ENCODE results near the gene ZNF790. TPM values are rescaled to one million over a fixed set of nuclear protein-coding genes. Genes with fewer than 3 reads are reported as not detected.
"Not testable (repeated sequence)": the region's sequence is repeated elsewhere in the genome, so short reads cannot be mapped to it uniquely, and the experiment has no call there.

The ZNF790 gene
- 7.8 TPM for total RNA-seq
- long read RNA-seq, partial matches to known transcripts = 0 of 6 reads
- long read RNA-seq, other reads (novel, unspliced or antisense) = 2 of 6 reads

DNA sequence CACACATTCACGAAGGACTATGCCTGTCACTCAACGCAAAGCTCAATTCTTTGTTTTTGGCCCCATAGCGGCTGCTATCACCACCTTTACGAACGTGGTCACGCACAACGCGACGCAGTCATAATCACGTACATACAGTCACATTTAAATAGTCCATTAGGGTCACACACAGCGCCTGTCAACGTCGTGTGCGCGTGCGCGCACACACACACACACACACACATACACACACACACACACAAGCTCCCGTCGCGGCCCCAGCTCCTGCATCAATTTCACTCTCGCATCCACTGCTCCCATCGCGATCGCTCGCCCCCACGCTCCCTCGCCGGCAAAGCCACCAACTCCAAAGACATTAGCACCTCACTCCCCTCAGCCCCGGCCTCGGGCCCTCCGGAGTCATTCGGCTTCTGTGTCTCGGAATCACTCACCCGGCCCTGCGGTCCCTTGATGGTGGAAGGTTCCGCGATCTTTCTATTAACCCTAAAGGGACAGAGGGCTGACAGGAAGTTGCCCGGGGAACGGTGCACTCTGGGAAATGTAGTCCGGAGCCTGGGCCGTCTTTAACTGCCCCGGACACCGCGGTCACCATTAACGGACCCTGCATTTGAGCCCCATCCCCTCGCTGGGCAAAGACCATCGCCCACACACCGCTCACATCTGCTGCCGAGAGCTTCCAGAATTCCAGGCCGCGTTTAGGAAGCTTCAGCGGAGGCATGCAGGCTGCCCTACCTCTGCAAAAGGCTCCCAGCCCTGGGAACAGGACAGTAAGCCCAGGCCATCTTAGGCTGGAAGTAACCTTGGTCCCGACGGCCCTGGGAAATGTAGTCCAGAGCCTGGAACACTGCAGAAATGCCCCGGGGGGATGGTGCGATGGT is at the start of gene ZNF790:
TSS of gene ZNF790 (minus strand) at position 482 of the 878 bp plus-strand sequence. CDS start 12,768 bp downstream, outside the sequence.
- DNase-seq (ENCODE audit: low spot score) = peak; percentile 92
- intact Hi-C loops (cut with DNase I) = loop anchor here (1.0 to 5.0 kb wide), 3 partner anchors 12 to 266 kb away; partner anchors contain the start of genes ZNF345, ZNF529 and ZNF850

DNA sequence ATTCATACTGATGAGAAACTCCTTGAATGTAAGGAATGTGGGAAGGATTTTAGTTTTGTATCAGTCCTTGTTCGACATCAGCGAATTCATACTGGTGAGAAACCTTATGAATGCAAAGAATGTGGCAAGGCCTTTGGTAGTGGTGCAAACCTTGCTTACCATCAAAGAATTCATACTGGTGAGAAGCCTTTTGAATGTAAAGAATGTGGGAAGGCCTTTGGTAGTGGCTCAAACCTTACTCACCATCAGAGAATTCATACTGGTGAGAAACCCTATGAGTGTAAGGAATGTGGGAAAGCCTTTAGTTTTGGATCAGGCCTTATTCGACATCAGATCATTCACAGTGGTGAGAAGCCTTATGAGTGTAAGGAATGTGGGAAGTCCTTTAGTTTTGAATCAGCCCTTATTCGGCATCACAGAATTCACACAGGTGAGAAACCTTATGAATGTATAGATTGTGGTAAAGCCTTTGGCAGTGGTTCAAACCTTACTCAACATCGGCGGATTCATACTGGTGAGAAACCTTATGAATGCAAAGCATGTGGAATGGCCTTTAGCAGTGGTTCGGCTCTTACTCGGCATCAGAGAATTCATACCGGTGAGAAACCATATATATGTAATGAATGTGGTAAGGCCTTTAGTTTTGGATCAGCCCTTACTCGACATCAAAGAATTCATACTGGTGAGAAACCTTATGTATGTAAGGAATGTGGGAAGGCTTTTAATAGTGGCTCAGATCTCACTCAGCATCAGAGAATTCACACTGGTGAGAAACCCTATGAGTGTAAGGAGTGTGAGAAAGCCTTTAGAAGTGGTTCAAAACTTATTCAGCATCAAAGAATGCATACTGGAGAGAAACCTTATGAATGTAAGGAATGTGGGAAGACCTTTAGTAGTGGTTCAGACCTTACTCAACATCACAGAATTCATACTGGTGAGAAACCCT is 39.1 kb upstream of the ZNF790 start:
- DNase-seq (ENCODE audit: low spot score) = no peak
- intact Hi-C loops (cut with DNase I) = no loop called here

DNA sequence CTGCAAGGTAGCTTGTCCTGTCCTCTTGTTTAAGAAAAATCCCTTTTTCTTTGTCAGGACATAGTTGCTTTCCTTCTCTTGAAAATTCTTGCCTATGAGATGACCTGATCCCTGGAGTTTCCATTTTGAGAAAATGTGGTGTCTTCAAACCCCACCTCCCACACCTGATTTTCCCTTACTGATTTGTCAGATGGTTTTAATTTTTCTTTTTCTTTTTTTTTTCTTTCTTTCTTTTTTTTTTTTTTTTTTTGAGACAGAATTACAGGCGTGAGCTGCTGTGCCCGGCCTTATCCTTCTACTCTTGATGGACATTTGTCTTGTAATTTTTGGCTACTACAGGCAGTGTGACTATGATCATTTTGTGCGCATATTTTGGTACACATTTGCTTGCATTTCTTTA is 13.7 kb upstream of the ZNF790 start:
- no peak for DNase-seq (ENCODE audit: low spot score)
- intact Hi-C loops (cut with DNase I) = loop anchor here (2.0 to 5.0 kb wide), 2 partner anchors 65 to 79 kb away; partner anchors contain the start of genes ZNF568, ZNF829 and ZNF850

- intact Hi-C loops (cut with DNase I) = loop anchor here (1.0 to 5.0 kb wide), 3 partner anchors 12 to 78 kb away; partner anchors contain the start of genes ZNF568, ZNF790, ZNF829 and ZNF850
- DNase-seq (ENCODE audit: low spot score) = peak; percentile 94
These were observed 12.6 kb upstream of the ZNF790 start, which contains the start of gene ZNF345 for GRCh38 chr19:36850559-36851442. TSS of gene ZNF345 (plus strand) at chr19:36850876. CDS start at chr19:36876831, 25,955 bp downstream.

DNA sequence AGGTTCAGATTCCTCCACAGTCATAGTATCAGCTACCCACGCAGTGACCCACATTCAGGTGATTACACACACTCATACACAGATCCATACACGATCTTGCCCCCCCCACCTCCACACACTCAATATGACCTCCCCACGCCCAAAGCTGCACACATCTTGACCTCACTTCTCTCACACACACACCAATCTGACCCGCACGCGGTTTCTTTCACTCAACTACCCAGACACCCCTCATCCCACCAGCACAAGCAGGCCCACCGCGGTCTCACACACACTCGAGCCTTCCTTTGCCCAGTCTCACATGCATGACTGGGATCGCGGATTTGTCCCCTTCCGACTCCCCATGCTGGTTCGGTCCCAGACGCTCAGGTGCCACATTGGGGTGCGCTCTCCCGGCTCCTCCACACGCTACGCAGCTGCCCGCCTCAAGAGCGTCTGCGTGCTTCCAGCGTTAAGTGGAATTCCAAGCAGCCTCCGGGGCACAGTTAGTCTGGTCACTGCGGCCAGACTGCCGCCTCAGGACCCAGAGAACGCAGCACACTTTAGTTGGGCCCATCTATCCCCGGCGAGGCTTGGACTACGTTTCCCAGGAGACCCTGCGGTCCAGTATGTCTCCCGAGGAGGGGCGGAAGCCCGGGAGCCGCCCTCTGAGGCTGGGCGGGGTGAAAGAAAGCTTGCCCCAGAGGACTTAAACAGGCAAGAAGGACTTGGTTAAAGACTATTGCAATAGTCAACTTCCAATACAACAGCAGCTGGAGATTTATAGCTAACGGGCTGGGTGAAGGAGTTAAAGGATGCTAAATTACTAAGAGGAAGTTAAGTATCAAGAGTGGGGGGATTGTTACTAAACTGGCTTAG is 11.7 kb upstream of the ZNF790 start:
- DNase-seq (ENCODE audit: low spot score) = peak; percentile 95
- intact Hi-C loops (cut with DNase I) = loop anchor here (1.0 to 5.0 kb wide), 3 partner anchors 12 to 77 kb away; partner anchors contain the start of genes ZNF568, ZNF790, ZNF829 and ZNF850

- intact Hi-C loops (cut with DNase I) = no loop called here
- no peak for DNase-seq (ENCODE audit: low spot score)
These were observed 9.8 kb upstream of the ZNF790 start for GRCh38 chr19:36847968-36848367.

DNA sequence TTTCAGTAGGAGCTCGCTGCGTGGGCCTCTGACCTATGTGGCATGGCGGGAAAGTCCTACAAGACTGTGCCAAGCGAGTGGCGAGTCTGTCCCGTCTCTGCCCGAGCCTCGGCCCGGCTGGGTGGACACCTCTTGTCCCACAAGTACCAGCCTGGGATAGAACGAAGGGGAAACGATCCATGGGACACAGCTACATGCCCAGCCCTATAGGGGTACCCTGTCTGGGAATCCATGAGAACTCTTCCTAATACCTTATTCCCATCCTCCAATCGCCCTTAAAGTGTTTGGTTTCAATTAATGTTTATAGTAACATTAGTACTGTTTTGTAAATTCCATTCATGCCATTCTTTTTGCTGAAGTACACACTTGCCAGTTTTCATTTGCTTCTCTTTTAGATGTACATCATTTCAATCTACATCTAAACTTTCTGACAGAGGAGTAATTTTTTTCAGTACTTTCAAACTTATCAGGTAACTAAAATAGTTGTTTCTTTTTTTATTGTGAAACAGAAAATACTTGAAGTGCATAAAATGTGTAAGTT is 667 bp upstream of the ZNF790 start:
- intact Hi-C loops (cut with DNase I) = loop anchor here (1.0 to 5.0 kb wide), 3 partner anchors 11 to 267 kb away; partner anchors contain the start of genes ZNF345, ZNF529 and ZNF850

DNA sequence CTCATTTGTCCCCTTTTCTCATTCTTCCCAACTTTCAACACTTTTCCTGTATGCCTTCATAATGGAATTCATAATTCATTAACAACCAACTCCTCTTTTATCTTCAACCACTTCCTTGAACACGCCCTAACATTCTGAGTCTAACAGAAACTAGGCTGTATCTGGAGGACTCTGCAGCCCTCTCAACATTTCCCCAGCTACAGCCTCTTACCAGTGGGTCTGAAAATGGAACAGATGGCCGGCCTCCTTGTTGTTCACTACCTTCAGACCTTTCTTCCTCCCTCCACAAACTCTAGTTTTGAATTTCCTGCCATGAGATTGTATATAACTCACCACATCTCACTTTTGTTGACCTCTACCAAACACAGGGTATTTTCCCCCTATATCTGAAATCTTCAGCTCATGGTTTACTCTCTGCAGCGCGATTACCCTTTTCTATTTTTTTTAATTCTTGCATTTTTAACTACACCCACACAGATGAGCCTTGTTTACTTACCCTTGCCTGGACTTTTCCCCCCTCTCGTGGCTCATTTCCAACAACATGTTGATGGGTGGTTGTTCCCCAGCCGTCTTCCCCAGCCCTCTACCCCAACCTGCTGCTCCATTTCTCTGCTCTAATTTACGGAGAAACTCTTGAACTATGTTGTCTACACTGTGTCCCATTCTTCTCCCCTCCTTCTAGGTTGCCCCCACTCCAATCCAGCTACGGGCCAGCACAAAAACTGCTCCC is 846 bp downstream of the ZNF790 start:
- intact Hi-C loops (cut with DNase I) = loop anchor here (5.0 kb wide), 2 partner anchors 65 to 265 kb away; partner anchors contain the start of genes ZNF529 and ZNF850
- DNase-seq (ENCODE audit: low spot score) = no peak

More for the DNA sequence above, 667 bp upstream of the ZNF790 start:
- DNase-seq (ENCODE audit: low spot score) = no peak

DNA sequence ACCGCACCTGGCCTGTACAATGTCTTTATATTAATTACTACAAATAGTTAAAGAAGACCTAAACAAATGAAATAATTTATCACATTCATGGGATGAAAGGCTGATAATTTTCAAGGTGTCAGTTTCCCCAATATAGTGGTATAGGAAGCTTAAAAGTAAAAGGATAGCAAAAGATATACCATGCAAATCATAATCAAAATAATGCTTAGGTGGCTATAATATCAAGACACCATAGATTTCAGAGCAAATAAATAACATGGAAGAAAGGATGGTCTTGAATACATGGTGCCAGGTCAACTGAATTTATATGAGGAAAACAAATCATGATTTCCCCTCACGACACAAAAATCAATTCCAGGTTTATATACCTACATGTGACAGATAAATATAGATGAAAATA is 4.8 kb downstream of the ZNF790 start:
- intact Hi-C loops (cut with DNase I) = no loop called here
- no peak for DNase-seq (ENCODE audit: low spot score)

GRCh38 chr19:36821758-36822157 is 16.4 kb downstream of the ZNF790 start:
- intact Hi-C loops (cut with DNase I) = no loop called here

GRCh38 chr19:36819130-36819630 is 19.0 kb downstream of the ZNF790 start:
- intact Hi-C loops (cut with DNase I) = no loop called here
- DNase-seq (ENCODE audit: low spot score) = no peak

More at GRCh38 chr19:36821758-36822157, 16.4 kb downstream of the ZNF790 start:
- DNase-seq (ENCODE audit: low spot score) = no peak

DNA sequence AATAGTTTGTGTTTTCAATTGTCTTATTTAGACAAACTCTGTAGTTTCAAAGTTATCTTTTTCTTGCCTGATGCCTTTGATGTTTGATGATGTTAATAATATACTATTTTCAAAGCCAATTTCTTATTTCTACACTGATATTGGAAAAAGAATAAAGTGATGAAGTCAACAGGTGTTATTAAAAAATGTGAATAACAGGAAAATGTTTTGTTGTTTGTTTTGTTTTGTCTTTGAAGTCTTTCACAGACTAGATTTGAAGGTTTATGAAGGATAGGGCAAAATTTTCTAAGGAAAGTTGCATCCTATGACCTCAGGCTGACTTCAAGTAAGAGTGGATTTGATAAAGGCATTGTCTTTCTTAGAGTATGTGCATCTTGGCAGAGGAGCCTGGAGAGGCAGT is 31.2 kb downstream of the ZNF790 start:
- DNase-seq (ENCODE audit: low spot score) = no peak
- intact Hi-C loops (cut with DNase I) = no loop called here

DNA sequence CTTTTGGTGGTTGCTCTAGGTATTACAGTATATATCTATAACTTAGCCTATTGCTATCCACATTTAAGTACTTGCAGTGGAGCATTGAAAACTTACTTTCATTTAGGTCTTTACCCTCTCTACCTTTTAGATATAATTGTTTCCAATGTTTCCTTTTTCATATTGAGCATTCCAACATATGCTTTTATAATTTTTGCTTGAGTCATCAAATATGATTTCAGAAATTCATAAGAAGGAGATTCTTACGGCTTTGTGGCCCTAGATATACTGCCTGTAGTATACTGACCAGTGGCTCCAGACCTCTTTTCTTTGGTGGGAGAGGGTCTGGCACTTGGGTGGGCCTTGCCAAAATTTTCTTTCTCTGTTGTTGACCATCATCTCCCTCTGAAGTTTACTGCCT is 32.8 kb downstream of the ZNF790 start:
- DNase-seq (ENCODE audit: low spot score) = no peak
- intact Hi-C loops (cut with DNase I) = no loop called here

DNA sequence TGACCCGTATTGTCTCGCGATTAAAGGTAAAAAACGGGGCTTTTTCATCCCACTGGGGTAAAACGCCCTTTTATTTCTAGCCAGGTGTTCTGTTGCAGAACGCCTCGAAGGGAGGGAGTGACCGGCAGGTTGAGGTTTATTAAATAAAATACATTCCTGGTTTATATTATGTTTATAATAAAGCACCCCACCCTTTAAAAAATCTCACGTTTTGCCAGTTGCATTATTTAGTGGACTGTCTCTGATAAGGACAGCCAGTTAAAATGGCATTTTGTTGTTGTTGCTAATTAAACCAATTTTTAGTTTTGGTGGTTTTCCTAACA is 40.4 kb downstream of the ZNF790 start:
- intact Hi-C loops (cut with DNase I) = loop anchor here (2.0 kb wide), 1 partner anchor 25 kb away; the partner anchor contains the start of gene ZNF850
- no peak for DNase-seq (ENCODE audit: low spot score)

GRCh38 chr19:36796714-36796992 is 41.5 kb downstream of the ZNF790 start:
- no peak for DNase-seq (ENCODE audit: low spot score)
- intact Hi-C loops (cut with DNase I) = loop anchor here (2.0 kb wide), 1 partner anchor 24 kb away; the partner anchor contains the start of gene ZNF850

DNA sequence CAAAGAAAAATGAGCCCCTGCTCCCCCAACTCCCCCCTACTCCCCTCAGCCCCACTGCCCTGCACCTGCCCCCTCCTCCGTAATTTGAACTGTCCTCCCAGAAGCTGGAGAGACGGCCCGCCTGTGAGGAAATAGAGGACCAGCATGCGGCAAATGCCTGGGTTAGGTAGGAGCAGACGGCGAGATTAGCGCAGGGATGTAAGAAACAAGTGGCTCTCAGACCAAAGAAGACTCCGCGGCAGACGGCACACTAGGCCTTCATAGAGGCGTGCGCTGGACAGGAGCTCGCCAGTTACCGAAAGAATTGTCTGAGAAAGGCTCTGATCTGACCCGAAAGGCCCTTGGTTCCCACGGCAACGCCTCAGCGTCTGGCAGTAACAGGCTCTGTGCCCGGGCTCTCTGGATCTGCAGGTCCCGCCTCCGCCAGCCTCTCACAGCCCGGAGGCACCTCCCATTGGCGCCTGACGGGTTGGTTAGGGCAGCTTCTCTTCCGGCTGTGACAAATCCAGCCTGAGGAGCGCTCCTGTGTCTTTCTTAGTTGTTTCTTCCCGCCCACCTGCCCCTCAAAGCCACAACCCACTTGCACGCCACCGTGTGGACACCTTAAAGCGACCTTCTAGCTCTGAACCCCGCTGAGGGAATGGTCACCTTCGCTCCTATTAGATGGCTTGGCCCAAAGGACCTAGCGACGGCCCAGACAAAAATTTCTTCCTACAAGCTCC is 46.6 kb downstream of the ZNF790 start:
- DNase-seq (ENCODE audit: low spot score); intact Hi-C loops (cut with DNase I): not testable (repeated sequence)

Measured in cardiac septum (tissue), 1 donor.